WERI-Rb-1 (cell line): ENCODE results near the gene ENTHD1.
A peak's percentile ranks its signal among the peaks of the same experiment; 100 is the strongest.

Experiments used
- DNase-seq: peaks from one replicate; pipeline ENCODE4 v3.0.0-alpha.2; 2020
- H3K27ac ChIP-seq: fragments of 250-450 bp; sonication (Bioruptor Pico); 2 replicates; pipeline ENCODE4 v1.5.1; 2020; ENCODE audit warnings: mild to moderate bottlenecking, moderate library complexity
- H3K27me3 ChIP-seq: fragments of 250-450 bp; sonication (Bioruptor Pico); 2 replicates; pipeline ENCODE4 v1.5.1; 2021; ENCODE audit warnings: mild to moderate bottlenecking, low read depth, moderate library complexity; ENCODE audit not compliant: insufficient read depth, severe bottlenecking
- H3K36me3 ChIP-seq: fragments of 250-450 bp; sonication (Bioruptor Pico); 2 replicates; pipeline ENCODE4 v1.5.1; 2020; ENCODE audit warnings: mild to moderate bottlenecking, moderate library complexity
- H3K4me3 ChIP-seq: 2 replicates; pipeline ENCODE4 v1.5.1; 2011; ENCODE audit warnings: low read depth, mild to moderate bottlenecking, control low read depth, low read length
- H3K9me3 ChIP-seq: fragments of 250-450 bp; sonication (Bioruptor Pico); 2 replicates; pipeline ENCODE4 v1.5.1; 2021; ENCODE audit warnings: mild to moderate bottlenecking, moderate library complexity; ENCODE audit not compliant: severe bottlenecking
- TF ChIP-seq, protein P1 (sequence below): IDR thresholded peaks from 2 replicates; pipeline ENCODE4 v1.5.1; 2011; ENCODE audit warnings: low read depth, mild to moderate bottlenecking, control low read depth, inconsistent platforms, low read length

Gene ENTHD1

DNA sequence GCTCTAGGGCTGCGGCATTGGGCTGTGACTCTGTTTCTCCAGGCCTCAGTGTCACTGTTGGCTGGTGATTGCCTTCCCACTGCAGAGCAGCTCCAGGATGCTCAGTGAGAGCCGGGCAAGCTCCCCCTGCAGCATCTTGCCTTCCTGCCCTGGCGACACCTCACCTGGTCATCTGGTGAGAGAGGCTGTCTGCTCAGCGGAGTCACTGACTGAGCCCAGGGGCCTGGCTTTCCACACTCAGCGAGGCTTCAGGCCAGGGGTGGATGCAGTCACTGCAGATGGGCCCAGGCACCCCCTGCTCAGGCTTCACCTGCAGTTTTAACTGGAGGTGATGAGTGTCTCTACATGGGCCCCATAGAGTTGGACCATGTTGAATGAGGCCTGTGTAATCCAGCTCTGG lies 186.2 kb downstream of the ENTHD1 start:
- TF ChIP-seq, protein P1, sequence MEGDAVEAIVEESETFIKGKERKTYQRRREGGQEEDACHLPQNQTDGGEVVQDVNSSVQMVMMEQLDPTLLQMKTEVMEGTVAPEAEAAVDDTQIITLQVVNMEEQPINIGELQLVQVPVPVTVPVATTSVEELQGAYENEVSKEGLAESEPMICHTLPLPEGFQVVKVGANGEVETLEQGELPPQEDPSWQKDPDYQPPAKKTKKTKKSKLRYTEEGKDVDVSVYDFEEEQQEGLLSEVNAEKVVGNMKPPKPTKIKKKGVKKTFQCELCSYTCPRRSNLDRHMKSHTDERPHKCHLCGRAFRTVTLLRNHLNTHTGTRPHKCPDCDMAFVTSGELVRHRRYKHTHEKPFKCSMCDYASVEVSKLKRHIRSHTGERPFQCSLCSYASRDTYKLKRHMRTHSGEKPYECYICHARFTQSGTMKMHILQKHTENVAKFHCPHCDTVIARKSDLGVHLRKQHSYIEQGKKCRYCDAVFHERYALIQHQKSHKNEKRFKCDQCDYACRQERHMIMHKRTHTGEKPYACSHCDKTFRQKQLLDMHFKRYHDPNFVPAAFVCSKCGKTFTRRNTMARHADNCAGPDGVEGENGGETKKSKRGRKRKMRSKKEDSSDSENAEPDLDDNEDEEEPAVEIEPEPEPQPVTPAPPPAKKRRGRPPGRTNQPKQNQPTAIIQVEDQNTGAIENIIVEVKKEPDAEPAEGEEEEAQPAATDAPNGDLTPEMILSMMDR = no peak
- peak overlapping the region; percentile 97 for H3K27ac ChIP-seq
- no peaks in the 10 kb centered on the region for H3K27me3 ChIP-seq
- no peak overlapping the region for H3K4me3 ChIP-seq
- H3K36me3 ChIP-seq = no peaks in the 10 kb centered on the region
- no peaks in the 10 kb centered on the region for H3K9me3 ChIP-seq
- DNase-seq = no peak

DNA sequence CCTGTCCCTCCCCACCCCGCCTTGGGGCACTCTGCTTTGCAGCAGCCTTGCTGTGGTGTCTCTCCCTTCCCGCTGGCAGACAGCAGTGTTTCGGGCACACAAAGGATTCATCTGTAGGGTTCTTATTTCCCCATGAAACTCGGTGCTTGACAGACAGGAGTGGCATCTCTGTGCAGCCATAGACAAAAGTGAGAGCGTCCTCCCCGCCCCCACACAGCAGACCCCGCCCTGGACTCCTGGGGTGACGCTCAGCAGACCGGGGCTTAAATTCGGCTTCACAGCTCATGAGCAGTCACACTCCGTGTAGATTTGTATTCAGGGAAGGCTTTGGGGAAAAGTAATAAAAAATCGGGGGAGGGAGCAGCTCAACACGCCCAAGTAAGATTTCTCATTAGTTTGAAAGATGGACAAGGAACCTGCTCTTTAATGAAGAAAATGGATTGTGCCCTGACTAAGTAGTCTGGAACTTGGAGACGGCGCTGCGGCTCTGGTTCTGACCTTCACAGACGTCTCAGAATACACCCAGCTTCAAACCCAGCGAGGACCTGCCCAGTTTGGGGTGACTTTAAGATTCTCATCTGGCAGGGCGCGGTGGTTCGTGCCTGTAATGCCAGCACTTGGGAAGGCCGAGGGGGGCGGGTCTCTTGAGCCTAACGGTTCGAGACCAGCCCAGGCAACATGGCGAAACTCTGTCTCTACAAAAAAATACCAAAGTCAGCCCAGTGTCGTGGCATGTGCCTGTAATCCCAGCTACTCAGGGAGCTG lies 187.0 kb downstream of the ENTHD1 start:
- Histone ChIP-seq H3K27me3 (no peaks in the 10 kb centered on the region), H3K9me3 (no peaks in the 10 kb centered on the region), H3K36me3 (no peaks in the 10 kb centered on the region), H3K27ac (peak overlapping the region; percentile 97), H3K4me3 (no peak overlapping the region)
- DNase-seq = peak; percentile 75
- TF ChIP-seq, protein P1 = no peak

DNA sequence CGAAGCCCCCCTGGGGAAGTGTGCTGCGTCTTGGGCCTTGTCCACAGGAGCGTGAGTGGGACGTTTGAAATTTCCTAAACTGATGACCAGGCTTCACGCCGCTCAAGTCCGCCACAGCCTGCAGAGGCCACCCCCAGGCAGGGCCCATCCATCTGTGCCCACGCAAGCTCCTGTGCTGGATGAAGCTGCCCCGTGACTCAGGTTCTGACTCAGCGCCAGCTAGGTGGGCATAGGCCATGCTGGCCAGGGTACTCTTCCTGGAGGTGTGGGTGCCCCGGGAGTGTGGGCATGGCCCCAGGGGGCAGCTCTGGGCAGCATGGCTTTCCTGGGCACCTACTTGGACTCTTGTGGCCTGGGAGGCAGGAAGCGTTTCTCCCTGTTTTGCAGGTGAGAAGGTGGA lies 188.2 kb downstream of the ENTHD1 start:
- no peak for DNase-seq
- no peaks in the 10 kb centered on the region for H3K36me3 ChIP-seq
- peak overlapping the region; percentile 97 for H3K27ac ChIP-seq
- TF ChIP-seq, protein P1 = no peak
- H3K4me3 ChIP-seq = no peak overlapping the region
- H3K27me3 ChIP-seq = no peaks in the 10 kb centered on the region
- no peaks in the 10 kb centered on the region for H3K9me3 ChIP-seq

DNA sequence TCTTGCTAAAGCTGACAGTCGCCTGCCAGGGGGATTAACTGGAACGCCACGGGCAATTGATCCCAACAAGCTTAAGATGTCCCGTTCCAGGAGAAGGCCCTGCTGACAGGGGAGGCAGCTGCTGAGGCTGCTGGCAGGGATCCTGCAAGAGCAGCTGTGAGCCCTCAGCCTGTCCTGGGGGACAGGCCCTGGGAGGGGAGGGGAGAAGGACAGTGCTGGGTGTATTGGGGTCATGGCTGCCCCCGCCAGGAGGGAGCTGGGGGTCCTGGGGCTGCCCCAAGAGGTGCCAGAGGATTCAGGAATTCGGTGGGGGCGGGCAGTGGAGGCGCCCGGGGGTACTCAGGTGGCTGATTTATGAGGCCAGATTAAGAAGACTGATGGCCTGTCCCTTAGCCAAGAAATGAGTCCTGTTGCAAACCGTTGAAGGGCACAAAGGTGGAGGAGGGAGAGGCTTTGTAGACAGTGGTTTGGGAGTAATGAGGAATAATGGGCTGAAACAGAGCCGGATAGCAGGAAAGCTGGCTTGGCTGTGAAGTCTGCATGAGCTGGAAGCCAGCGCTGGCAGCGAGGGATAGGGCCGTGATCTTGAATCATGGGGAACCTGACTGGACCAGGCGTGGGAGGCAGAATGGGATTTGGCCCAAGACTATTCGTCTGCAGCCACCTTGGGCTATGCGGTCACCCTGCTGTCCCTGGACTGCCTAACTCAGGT lies 189.5 kb downstream of the ENTHD1 start:
- peak; percentile 97 for DNase-seq
- Histone ChIP-seq H3K4me3 (no peak overlapping the region), H3K27ac (peak overlapping the region; percentile 97), H3K36me3 (no peaks in the 10 kb centered on the region), H3K9me3 (no peaks in the 10 kb centered on the region), H3K27me3 (no peaks in the 10 kb centered on the region)
- TF ChIP-seq, protein P1 = no peak

DNA sequence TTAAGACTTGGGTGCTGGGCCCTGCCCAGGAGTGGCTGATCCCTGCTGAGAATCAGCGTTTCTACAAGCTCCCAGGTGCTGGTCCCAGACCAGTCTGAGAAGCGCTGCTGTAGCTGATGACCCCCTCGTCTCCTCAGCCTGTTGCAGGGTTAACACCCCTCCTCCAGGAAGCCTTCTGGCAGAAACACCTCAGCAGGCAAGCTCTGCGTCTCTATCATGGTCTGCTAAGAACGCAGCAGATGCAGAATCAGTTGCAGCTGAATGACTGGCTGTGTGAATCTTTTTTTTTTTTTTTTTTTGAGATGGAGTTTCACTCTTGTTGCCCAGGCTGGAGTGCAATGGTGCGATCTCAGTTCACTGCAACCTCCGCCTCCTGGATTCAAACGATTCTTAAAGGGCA lies 190.5 kb downstream of the ENTHD1 start:
- Histone ChIP-seq H3K4me3 (no peak overlapping the region), H3K36me3 (no peaks in the 10 kb centered on the region), H3K27me3 (no peaks in the 10 kb centered on the region), H3K9me3 (no peaks in the 10 kb centered on the region), H3K27ac (peak overlapping the region; percentile 97)
- TF ChIP-seq, protein P1 = no peak
- peak; percentile 65 for DNase-seq
